GM23248 (cell line): Measurements from ENCODE around the gene FCN1. TPM values are rescaled to one million over a fixed set of nuclear protein-coding genes. Genes with fewer than 3 reads are reported as not detected.

Source experiments
- DNase-seq: peaks from one replicate; pipeline ENCODE4 v3.0.0-alpha.2; 2015
- H2AFZ ChIP-seq: fragments of 200-600 bp; sonication (generic); 2 replicates; pipeline ENCODE4 v1.6.1; 2016; ENCODE audit warnings: antibody characterized with exemption
- H3F3A ChIP-seq: fragments of 200-600 bp; sonication (generic); 2 replicates; pipeline ENCODE4 v1.6.1; 2016; ENCODE audit warnings: mild to moderate bottlenecking, antibody characterized with exemption, mixed run types; ENCODE audit not compliant: insufficient read depth
- H3K27ac ChIP-seq: fragments of 200-600 bp; sonication (generic); 2 replicates; pipeline ENCODE4 v1.5.1; 2016; ENCODE audit warnings: mild to moderate bottlenecking
- H3K27me3 ChIP-seq: fragments of 200-600 bp; sonication (generic); replicated peaks from 2 replicates; pipeline ENCODE4 v1.6.1; 2016; ENCODE audit warnings: mild to moderate bottlenecking; ENCODE audit not compliant: insufficient read depth
- H3K36me3 ChIP-seq: fragments of 200-600 bp; sonication (generic); 2 replicates; pipeline ENCODE4 v1.6.1; 2016; ENCODE audit warnings: low read depth, mild to moderate bottlenecking
- H3K4me1 ChIP-seq: fragments of 200-600 bp; sonication (generic); 2 replicates; pipeline ENCODE4 v1.6.1; 2016; ENCODE audit warnings: mild to moderate bottlenecking; ENCODE audit not compliant: insufficient read depth
- H3K4me2 ChIP-seq: fragments of 200-600 bp; sonication (generic); one replicate; pipeline ENCODE4 v1.6.1; 2016; ENCODE audit warnings: mild to moderate bottlenecking; ENCODE audit not compliant: unreplicated experiment
- H3K4me3 ChIP-seq: fragments of 200-600 bp; sonication (generic); 2 replicates; pipeline ENCODE4 v1.5.1; 2016; ENCODE audit warnings: mild to moderate bottlenecking
- H3K79me2 ChIP-seq: fragments of 200-600 bp; sonication (generic); 2 replicates; pipeline ENCODE4 v1.6.1; 2016; ENCODE audit warnings: mild to moderate bottlenecking; ENCODE audit not compliant: insufficient read depth
- H3K9ac ChIP-seq: fragments of 200-600 bp; sonication (generic); 2 replicates; pipeline ENCODE4 v1.6.1; 2016; ENCODE audit warnings: mild to moderate bottlenecking
- H3K9me2 ChIP-seq: fragments of 200-600 bp; sonication (generic); 2 replicates; pipeline ENCODE4 v1.6.1; 2016; ENCODE audit warnings: mixed run types, mild to moderate bottlenecking, moderate library complexity; ENCODE audit not compliant: insufficient read depth
- H3K9me3 ChIP-seq: fragments of 200-600 bp; sonication (generic); one replicate; pipeline ENCODE4 v1.6.1; 2017; ENCODE audit warnings: low read depth
- H4K20me1 ChIP-seq: fragments of 200-600 bp; sonication (generic); 2 replicates; pipeline ENCODE4 v1.6.0; 2016; ENCODE audit not compliant: insufficient read depth
- EZH2 ChIP-seq: fragments of 200-600 bp; sonication (generic); IDR thresholded peaks from 2 replicates; pipeline ENCODE4 v1.6.1; 2018; ENCODE audit warnings: antibody characterized with exemption, mild to moderate bottlenecking; ENCODE audit not compliant: insufficient read depth, poor library complexity, severe bottlenecking
- EZH2phosphoT487 ChIP-seq: fragments of 200-600 bp; sonication (generic); IDR thresholded peaks from 2 replicates; pipeline ENCODE4 v1.6.1; 2018; ENCODE audit warnings: antibody characterized with exemption, moderate library complexity, mild to moderate bottlenecking, low read depth; ENCODE audit not compliant: insufficient read depth
- WGBS, 2 experiments: methylation state at CpG; one replicate each; pipeline ENCODE4 v1.1.6; 2015 to 2017; ENCODE audit warnings: low lambda C conversion rate in 2 of 2, low coverage in 1 of 2; ENCODE audit errors: missing lambda C conversion rate in 2 of 2; 5-methylcytosine and 5-hydroxymethylcytosine counted together
- in situ Hi-C: fragments of 300-500 bp; cut with MboI; formaldehyde crosslinking; loops from 2 replicates; pipeline ENCODE4 v1.15.0; 2020
- polyA plus RNA-seq: library from polyadenylated mRNA; unstranded; fragments of >200 nt; fragmentation: Nextera tagmentation; extraction: Ambion mirVana; gene quantifications from 2 replicates; pipeline ENCODE4 v1.2.1, GENCODE V29; 2016
- total RNA-seq: library from RNA; depleted of rRNA; stranded (reverse); fragments of >200 nt; shearing (Covaris generic); gene quantifications from 2 replicates; pipeline ENCODE4 v1.2.3, GENCODE V29; 2014

The FCN1 gene
- total and polyA plus RNA-seq, 2 experiments from 2014 or later = not detected

- in situ Hi-C loops = no loop called here
- no peak for DNase-seq
Measured at GRCh38 chr9:134950386-134951210, 32.9 kb upstream of the FCN1 start.

GRCh38 chr9:134949681-134950385 is 32.1 kb upstream of the FCN1 start:
- in situ Hi-C loops = no loop called here
- H3K9me3 ChIP-seq = no peaks in the 10 kb centered on the region
- H3F3A ChIP-seq = no peaks in the 10 kb centered on the region
- H2AFZ ChIP-seq = no peak overlapping the region
- no peak overlapping the region for H3K27ac ChIP-seq
- H3K9ac ChIP-seq = no peak overlapping the region
- H3K4me3 ChIP-seq = no peak overlapping the region
- H4K20me1 ChIP-seq = no peaks in the 10 kb centered on the region
- DNase-seq = no peak
- H3K4me2 ChIP-seq = no peak overlapping the region
- 66 to 67% methylated on average over 12 of the region's 12 CpGs for WGBS, 2 experiments
- H3K36me3 ChIP-seq = no peaks in the 10 kb centered on the region
- no peak for TF ChIP-seq EZH2
- no peak for TF ChIP-seq EZH2phosphoT487
- no peaks in the 10 kb centered on the region for H3K9me2 ChIP-seq
- H3K27me3 ChIP-seq = peaks cover 19% of the 10 kb centered on the region
- H3K4me1 ChIP-seq = no peaks in the 10 kb centered on the region
- no peaks in the 10 kb centered on the region for H3K79me2 ChIP-seq

More at GRCh38 chr9:134950386-134951210, 32.9 kb upstream of the FCN1 start:
- H4K20me1 ChIP-seq = no peaks in the 10 kb centered on the region
- no peak overlapping the region for H2AFZ ChIP-seq
- no peak overlapping the region for H3K4me3 ChIP-seq
- no peak overlapping the region for H3K4me2 ChIP-seq
- H3K4me1 ChIP-seq = no peaks in the 10 kb centered on the region
- no peaks in the 10 kb centered on the region for H3K9me2 ChIP-seq
- no peak overlapping the region for H3K9ac ChIP-seq
- no peaks in the 10 kb centered on the region for H3K9me3 ChIP-seq
- no peaks in the 10 kb centered on the region for H3F3A ChIP-seq
- H3K79me2 ChIP-seq = no peaks in the 10 kb centered on the region
- peaks cover 12% of the 10 kb centered on the region for H3K27me3 ChIP-seq
- TF ChIP-seq EZH2 = no peak
- no peak for TF ChIP-seq EZH2phosphoT487
- H3K27ac ChIP-seq = no peak overlapping the region
- WGBS, 2 experiments = 59 to 62% methylated on average over 21 of the region's 21 CpGs
- H3K36me3 ChIP-seq = no peaks in the 10 kb centered on the region

- Histone ChIP-seq H3K27ac (no peak overlapping the region), H3K4me2 (no peak overlapping the region), H3K4me3 (no peak overlapping the region), H3K79me2 (no peaks in the 10 kb centered on the region), H3K9ac (no peak overlapping the region), H4K20me1 (no peaks in the 10 kb centered on the region), H3K9me3 (no peaks in the 10 kb centered on the region), H3F3A (no peaks in the 10 kb centered on the region), H3K4me1 (no peaks in the 10 kb centered on the region), H3K27me3 (peaks cover 18% of the 10 kb centered on the region), H2AFZ (no peak overlapping the region), H3K36me3 (no peaks in the 10 kb centered on the region), H3K9me2 (no peaks in the 10 kb centered on the region)
- 73 to 76% methylated on average over 10 to 11 of the region's 11 CpGs for WGBS, 2 experiments
- TF ChIP-seq EZH2 (no peak), EZH2phosphoT487 (no peak)
- in situ Hi-C loops = no loop called here
- DNase-seq = no peak
Measured at GRCh38 chr9:134948149-134948548, 30.4 kb upstream of the FCN1 start.

- TF ChIP-seq EZH2phosphoT487 = no peak
- TF ChIP-seq EZH2 = no peak
- no peaks in the 10 kb centered on the region for H3K4me1 ChIP-seq
Measured at GRCh38 chr9:134947265-134947955, 29.7 kb upstream of the FCN1 start.

More at GRCh38 chr9:134947265-134947955, 29.7 kb upstream of the FCN1 start:
- H2AFZ ChIP-seq = no peak overlapping the region
- no peaks in the 10 kb centered on the region for H3K79me2 ChIP-seq
- no peaks in the 10 kb centered on the region for H3K9me2 ChIP-seq
- no peak overlapping the region for H3K27ac ChIP-seq
- H3K4me3 ChIP-seq = no peak overlapping the region
- no peaks in the 10 kb centered on the region for H4K20me1 ChIP-seq
- H3K36me3 ChIP-seq = no peaks in the 10 kb centered on the region
- H3K4me2 ChIP-seq = no peak overlapping the region
- in situ Hi-C loops = no loop called here
- 63 to 64% methylated on average over 26 of the region's 26 CpGs for WGBS, 2 experiments
- peaks cover 21% of the 10 kb centered on the region for H3K27me3 ChIP-seq
- H3K9me3 ChIP-seq = no peaks in the 10 kb centered on the region
- H3K9ac ChIP-seq = no peak overlapping the region
- DNase-seq = no peak
- no peaks in the 10 kb centered on the region for H3F3A ChIP-seq
